ENCODE results near the gene NT5C3B. TPM values are rescaled to one million over a fixed set of nuclear protein-coding genes. Genes with fewer than 3 reads are reported as not detected.
"Not testable (repeated sequence)": the region's sequence is repeated elsewhere in the genome, so short reads cannot be mapped to it uniquely, and the experiment has no call there.

Gene NT5C3B
- total RNA-seq, 1 experiment from 2014 or later = 48.8 TPM

DNA sequence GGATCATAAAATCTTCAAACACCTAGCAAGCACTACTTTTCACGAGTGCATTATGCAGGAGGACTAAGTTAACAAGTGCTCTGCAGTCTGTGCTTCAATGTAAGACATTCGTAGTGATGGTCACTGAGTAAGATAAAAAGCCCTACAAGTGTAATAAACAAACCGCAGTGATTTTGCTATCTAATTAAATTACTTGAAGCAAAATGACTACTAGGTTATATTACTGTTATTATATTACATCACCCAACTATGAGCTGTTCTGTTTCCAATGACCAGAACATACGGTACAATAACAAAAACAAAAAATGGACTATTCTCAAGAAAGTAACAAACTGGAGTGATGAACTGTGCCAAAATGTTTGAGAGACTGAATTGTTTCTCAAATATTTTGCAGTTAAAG is 12.8 kb upstream of the NT5C3B start:
- DNase-seq = no peak
- Histone ChIP-seq H3K36me3 (ENCODE audit: low read depth) (peaks cover 4% of the 10 kb centered on the region; the same call in 1 of the 2 replicates), H3K4me2 (no peak overlapping the region), H3K4me3 (no peak overlapping the region), H3K4me1 (replicated peaks; ENCODE audit: insufficient read depth) (no peaks in the 10 kb centered on the region), H3K9me3 (ENCODE audit: insufficient read depth, low read depth) (no peaks in the 10 kb centered on the region), H3K79me2 (ENCODE audit: low read depth) (peaks cover 39% of the 10 kb centered on the region), H3K9me2 (ENCODE audit: insufficient read depth) (no peaks in the 10 kb centered on the region), H3K27me3 (ENCODE audit: insufficient read depth, low read depth) (no peaks in the 10 kb centered on the region), H3K27ac (no peak overlapping the region), H3F3A (ENCODE audit: insufficient read depth, low read depth) (peaks cover 8% of the 10 kb centered on the region; the same call in 1 of the 2 replicates), H4K20me1 (ENCODE audit: insufficient read depth) (peaks cover 33% of the 10 kb centered on the region), H2AFZ (no peak overlapping the region)
- TF ChIP-seq EZH2 (IDR thresholded peaks at IDR 0.05; ENCODE audit: low read depth) = no peak
- TF ChIP-seq, protein P1, sequence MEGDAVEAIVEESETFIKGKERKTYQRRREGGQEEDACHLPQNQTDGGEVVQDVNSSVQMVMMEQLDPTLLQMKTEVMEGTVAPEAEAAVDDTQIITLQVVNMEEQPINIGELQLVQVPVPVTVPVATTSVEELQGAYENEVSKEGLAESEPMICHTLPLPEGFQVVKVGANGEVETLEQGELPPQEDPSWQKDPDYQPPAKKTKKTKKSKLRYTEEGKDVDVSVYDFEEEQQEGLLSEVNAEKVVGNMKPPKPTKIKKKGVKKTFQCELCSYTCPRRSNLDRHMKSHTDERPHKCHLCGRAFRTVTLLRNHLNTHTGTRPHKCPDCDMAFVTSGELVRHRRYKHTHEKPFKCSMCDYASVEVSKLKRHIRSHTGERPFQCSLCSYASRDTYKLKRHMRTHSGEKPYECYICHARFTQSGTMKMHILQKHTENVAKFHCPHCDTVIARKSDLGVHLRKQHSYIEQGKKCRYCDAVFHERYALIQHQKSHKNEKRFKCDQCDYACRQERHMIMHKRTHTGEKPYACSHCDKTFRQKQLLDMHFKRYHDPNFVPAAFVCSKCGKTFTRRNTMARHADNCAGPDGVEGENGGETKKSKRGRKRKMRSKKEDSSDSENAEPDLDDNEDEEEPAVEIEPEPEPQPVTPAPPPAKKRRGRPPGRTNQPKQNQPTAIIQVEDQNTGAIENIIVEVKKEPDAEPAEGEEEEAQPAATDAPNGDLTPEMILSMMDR (conservative IDR thresholded peaks at IDR 0.05) = no peak
- CTCF ChIA-PET = no interaction called here
- POLR2A ChIA-PET (ENCODE audit: unreplicated experiment) = no interaction called here
- intact Hi-C loops (cut with micrococcal nuclease; ENCODE audit: unreplicated experiment) = no loop called here
- no TSS peak for BruUV-seq (replicated peaks)

DNA sequence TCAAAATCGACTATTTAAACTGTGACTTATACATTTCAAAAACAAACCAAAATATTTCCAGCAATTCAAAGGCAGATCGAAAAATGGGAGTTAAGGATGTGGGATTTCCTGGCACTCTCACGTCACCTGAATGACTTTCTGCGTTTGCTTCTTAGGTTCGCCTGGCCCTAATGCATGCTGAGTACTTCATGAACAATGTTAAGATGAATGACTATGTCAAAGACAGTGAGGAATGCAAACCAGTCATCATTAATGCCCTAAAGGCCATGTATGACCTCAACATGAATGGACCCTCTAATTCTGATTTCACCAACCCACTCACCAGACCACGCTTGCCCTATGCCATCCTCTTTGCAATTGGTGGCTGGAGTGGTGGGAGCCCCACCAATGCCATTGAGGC is 8.9 kb upstream of the NT5C3B start:
- CTCF ChIA-PET = no interaction called here

DNA sequence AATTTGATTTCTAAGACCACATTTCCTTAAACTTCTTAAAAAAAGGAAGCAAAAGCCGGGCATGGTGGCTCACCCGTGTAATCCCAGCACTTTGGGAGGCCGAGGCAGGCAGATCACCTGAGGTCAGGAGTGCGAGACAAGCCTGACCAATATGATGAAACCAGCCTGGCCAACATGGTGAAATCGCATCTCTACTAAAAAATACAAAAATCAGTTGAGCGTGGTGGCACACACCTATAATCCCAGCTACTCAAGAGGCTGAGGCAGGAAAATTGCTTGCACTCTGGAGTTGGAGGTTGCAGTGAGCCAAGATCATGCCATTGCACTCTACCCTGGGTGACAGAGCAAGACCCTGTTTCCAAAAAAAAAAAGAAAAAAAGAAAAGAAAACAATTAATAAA is 4.7 kb upstream of the NT5C3B start:
- H3K27ac ChIP-seq; BruUV-seq (replicated peaks); intact Hi-C loops (cut with micrococcal nuclease; ENCODE audit: unreplicated experiment); DNase-seq; H3K9me3 ChIP-seq (ENCODE audit: insufficient read depth, low read depth); POLR2A ChIA-PET (ENCODE audit: unreplicated experiment); H3K36me3 ChIP-seq (ENCODE audit: low read depth); H3K4me1 ChIP-seq (replicated peaks; ENCODE audit: insufficient read depth); H2AFZ ChIP-seq; H3K9me2 ChIP-seq (ENCODE audit: insufficient read depth); H3K4me2 ChIP-seq; H3K4me3 ChIP-seq; H3F3A ChIP-seq (ENCODE audit: insufficient read depth, low read depth); H3K79me2 ChIP-seq (ENCODE audit: low read depth); H4K20me1 ChIP-seq (ENCODE audit: insufficient read depth); CTCF ChIA-PET; H3K27me3 ChIP-seq (ENCODE audit: insufficient read depth, low read depth): not testable (repeated sequence)

More for the DNA sequence above, 8.9 kb upstream of the NT5C3B start:
- POLR2A ChIA-PET (ENCODE audit: unreplicated experiment) = no interaction called here
- Histone ChIP-seq H3K79me2 (ENCODE audit: low read depth) (peaks cover 12% of the 10 kb centered on the region; the same call in 1 of the 2 replicates), H3K4me2 (no peak overlapping the region), H3F3A (ENCODE audit: insufficient read depth, low read depth) (peaks cover 8% of the 10 kb centered on the region; the same call in 1 of the 2 replicates), H3K36me3 (ENCODE audit: low read depth) (no peaks in the 10 kb centered on the region), H3K27ac (no peak overlapping the region), H4K20me1 (ENCODE audit: insufficient read depth) (peaks cover 20% of the 10 kb centered on the region), H3K4me3 (no peak overlapping the region), H2AFZ (no peak overlapping the region), H3K4me1 (replicated peaks; ENCODE audit: insufficient read depth) (no peaks in the 10 kb centered on the region), H3K9me2 (ENCODE audit: insufficient read depth) (no peaks in the 10 kb centered on the region), H3K27me3 (ENCODE audit: insufficient read depth, low read depth) (no peaks in the 10 kb centered on the region), H3K9me3 (ENCODE audit: insufficient read depth, low read depth) (no peaks in the 10 kb centered on the region)
- intact Hi-C loops (cut with micrococcal nuclease; ENCODE audit: unreplicated experiment) = no loop called here
- DNase-seq = no peak
- TF ChIP-seq EZH2 (IDR thresholded peaks at IDR 0.05; ENCODE audit: low read depth) = no peak
- TF ChIP-seq, protein P1 (conservative IDR thresholded peaks at IDR 0.05) = no peak
- no TSS peak for BruUV-seq (replicated peaks)

DNA sequence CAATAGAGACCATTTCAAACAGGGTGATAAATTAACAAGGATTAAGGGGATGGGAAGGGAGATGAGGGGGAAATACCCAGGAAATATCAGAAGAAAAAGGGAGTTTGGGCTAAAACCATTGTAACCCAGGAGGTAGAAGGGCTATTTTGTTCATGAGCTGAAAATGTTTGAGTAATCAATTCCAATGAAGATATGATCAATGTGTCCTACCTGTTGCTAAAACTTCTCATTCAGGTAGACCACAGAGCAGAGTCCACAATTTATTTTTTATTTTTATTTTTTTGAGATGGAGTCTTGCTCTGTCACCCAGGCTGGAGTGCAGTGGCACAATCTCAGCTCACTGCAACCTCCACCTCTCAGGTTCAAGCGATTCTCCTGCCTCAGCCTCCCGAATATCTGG is 3.4 kb upstream of the NT5C3B start:
- H3K4me2 ChIP-seq; intact Hi-C loops (cut with micrococcal nuclease; ENCODE audit: unreplicated experiment); POLR2A ChIA-PET (ENCODE audit: unreplicated experiment); DNase-seq; H3K9me2 ChIP-seq (ENCODE audit: insufficient read depth); H4K20me1 ChIP-seq (ENCODE audit: insufficient read depth); H3F3A ChIP-seq (ENCODE audit: insufficient read depth, low read depth); H3K9me3 ChIP-seq (ENCODE audit: insufficient read depth, low read depth); H3K36me3 ChIP-seq (ENCODE audit: low read depth); BruUV-seq (replicated peaks); H2AFZ ChIP-seq; H3K27ac ChIP-seq; H3K27me3 ChIP-seq (ENCODE audit: insufficient read depth, low read depth); H3K4me3 ChIP-seq; H3K79me2 ChIP-seq (ENCODE audit: low read depth); CTCF ChIA-PET: not testable (repeated sequence)
- peaks cover 11% of the 10 kb centered on the region for H3K4me1 ChIP-seq (replicated peaks; ENCODE audit: insufficient read depth)
